GM10847 (cell line): Measurements from ENCODE around the gene IBTK.

Source experiments
- POLR2A ChIP-seq: IDR thresholded peaks from 2 replicates; pipeline ENCODE4 v1.6.1; 2011; ENCODE audit not compliant: insufficient read length; ENCODE audit errors: extremely low read depth

The IBTK gene

DNA sequence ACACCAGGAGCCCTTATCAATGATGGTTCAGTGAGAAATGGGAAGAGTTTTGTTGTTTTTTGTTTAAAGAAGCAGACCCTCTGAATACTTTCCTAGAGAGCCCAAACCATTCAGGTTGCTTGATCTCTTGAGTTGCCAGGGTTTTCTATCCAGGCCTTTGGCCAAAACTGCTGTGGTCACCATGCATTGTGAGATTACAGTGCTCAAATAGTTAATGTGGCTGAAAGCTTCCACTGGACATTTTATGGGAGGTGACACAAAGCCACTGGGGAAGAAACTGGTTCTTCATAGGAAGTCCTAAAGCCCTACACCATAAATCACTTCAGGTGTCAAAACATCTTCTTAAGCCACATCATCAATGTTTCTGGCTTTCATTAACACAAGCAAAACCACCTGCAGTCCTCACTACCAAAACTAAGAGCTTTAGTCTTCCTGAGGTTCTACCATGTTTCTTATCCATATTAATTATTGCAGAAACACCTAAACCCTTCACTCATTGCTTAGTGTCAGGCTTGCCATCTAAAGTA, 101.6 kb downstream of the IBTK start:
- no peak for TF ChIP-seq POLR2A

DNA sequence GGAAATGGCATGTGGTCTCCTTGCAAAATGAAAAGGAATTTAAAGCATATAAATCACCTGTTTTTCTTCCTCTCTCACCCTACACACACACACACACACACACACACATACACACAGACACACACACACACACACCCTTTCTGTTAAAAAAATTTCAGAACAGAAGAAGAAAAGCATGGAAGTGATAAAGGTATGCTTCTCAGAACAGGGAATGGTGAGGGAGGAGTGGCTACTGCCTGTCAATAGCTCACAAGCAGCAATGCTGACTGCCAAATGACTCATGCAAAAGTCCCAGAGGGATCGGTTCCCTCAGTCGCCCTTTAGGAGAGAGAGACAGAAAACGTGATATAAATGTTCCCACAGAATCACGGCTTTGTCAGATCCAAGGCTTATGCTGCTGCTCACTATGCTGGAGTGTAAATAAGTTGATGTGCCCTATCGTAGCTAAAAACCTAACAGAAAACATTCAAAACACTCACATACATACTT, 102.6 kb downstream of the IBTK start:
- TF ChIP-seq POLR2A, result no peak

DNA sequence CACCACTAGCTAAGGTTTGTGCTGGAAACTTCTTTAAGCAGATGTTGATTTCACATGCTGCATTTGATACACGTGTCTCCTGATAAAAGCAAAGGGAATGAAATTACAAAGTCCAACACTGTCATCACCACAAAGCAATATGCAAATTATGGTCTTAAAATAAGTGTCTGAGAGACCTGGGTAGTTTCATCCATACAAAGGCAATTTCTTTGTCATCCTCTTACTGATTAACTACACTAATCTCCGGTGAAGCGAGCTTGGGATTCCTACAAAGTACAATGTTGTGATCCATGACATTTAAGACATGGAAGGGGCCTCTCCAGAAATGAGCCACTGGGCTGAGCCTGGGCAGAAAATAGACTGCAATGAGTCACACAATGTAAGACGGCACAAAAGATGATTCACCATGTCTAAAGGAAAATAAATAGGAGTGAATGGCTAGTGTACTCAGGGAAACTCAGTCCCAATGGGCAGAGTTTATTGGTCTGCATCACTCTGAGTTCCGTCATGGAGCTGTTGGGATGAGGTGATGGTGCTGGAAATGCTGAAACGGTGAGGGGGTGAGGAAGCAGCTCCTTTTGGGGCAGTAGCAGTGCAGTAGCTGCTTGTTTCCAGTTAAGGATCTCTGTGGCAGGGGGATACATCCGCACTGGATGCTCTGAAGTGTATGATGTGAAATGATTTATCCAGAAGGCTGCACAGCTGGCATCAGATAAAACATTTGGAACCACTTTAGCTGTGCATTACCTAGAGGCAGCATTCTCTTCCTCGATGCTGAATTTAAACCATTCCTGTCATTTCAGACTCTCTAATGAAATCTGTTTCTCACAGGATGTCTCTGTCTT, 103.3 kb downstream of the IBTK start:
- TF ChIP-seq POLR2A, result no peak

DNA sequence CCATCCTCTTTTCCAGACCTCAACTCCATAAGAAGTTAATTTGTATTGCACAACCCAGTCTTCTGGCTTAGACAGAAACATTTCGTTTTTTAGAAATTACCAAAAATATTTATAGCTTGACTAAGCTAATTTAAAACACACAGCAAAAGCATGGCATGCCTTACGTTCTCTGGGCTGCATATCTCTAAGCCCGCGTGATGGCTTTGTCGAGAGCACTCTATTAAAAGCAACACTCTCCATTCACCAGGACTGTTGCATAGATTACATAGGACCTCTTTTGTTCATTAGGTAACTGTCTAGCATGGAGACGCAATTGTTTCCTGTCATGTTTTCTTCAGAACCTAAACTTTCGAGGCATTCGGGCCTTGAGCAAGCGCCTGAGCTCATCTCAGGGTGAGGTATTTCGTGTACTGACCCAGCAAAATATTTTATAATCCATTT, 104.5 kb downstream of the IBTK start:
- no peak for TF ChIP-seq POLR2A

DNA sequence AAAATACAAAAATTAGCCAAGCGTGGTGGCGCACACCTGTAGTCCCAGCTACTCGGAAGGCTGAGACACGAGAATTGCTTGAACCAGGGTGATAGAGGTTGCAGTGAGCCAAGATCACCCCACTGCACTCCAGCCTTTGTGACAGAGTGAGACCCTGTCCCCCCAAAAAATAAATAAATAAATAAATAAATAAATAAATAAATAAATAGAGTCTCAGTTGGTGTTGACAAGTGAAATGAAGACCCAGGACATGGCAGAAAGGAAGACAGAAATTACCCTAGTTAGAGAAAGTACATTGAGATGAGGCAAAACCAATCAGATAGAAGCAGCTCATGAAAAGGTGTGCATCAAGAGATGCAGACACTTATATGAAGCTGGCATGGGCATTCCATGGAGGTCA, 105.0 kb downstream of the IBTK start:
- no peak for TF ChIP-seq POLR2A

DNA sequence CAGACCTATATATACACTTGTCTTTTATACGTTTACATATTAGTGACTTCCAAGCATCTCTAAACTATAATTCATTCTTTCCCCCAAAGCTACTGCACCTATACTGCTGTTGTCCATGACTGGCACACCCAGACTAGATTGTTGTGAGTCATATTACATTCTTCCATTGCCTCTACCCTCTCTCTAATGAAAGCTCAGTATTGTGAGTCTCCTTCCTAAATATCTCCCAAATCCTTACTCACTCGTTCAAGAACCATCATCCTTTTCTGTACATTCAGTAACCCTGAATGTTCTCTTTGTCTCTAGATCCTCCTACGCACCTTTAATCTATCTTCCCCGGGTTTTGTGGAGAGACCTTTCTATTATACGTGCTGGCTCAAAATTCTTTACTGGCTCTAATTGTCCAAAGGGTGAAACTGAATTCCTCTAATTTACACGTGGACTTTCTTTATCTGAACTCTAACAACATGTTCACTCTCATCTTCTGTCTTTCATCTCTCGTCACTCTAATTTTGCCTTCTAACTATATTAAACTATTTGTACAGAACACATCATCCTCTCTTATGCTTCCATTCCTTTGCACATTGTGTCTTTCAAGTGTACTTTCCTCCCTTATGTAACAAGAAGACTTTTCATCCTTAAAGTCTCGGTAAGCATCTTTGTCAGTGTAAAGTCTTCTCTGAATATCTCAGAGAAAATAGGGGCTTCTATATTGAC, 109.3 kb downstream of the IBTK start:
- TF ChIP-seq POLR2A, result no peak

DNA sequence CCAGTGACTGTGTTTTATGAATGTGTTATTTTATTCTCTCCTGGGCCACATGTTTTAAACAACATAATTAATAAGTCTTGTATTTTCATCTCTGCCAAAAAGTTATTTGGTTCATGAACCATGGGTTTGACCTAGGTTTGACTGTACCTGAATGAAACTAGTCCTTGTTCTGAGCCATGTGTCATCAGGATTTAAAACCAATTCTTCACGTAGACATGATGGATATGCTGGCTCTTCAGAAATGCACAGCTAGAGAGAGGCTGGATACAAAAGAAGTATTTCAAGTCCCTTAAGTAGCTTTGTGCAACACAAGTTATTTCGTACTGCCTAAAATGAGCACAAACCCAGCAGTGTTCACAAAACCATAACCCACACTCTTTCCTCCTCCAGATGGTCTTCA, 116.1 kb downstream of the IBTK start:
- no peak for TF ChIP-seq POLR2A

DNA sequence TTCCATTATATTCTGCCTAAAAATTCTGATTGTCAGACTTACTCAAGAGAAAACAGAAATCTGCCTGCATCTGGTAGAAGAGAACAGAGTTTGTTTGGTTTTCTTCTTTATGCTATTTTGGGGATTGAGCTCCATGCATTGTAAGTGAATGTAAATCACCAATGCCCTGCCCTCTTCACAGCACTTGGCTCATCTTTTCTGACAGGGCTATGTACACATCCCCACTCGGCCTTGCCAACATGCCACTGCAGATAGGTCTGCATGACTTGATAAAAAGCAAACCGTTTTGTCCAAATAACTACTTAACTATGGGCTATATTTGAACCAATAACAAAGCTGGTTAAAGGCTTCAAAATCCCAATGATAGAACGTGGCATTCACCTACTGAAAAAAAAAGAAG, 117.7 kb downstream of the IBTK start:
- no peak for TF ChIP-seq POLR2A

DNA sequence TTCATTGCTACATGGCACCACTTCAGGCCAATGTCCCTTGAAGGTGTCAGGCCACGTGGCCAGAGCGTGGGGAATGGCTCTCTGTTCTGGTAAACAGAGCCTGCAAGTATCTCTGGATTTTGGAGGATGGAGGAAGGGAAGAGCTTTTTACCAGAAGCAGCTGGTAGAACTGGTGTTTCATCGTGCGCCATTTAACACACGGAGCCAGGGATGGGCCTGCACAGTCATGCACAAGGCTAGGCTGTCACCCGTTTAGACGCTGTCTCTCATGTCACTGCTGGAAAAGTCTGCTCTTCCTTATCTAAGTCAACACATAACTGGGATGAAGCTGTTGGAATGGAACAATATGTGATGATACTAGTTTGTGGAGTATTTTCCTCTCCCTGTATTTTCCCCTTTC, 123.9 kb downstream of the IBTK start:
- no peak for TF ChIP-seq POLR2A
